Daoy (cell line): ENCODE data around the gene BTN3A1. TPM values are rescaled to one million over a fixed set of nuclear protein-coding genes. Genes with fewer than 3 reads are reported as not detected.
A peak's percentile ranks its signal among the peaks of the same experiment; 100 is the strongest.
"Not testable (repeated sequence)": the region's sequence is repeated elsewhere in the genome, so short reads cannot be mapped to it uniquely, and the experiment has no call there.

Experiments used
- DNase-seq: peaks from one replicate; pipeline ENCODE4 v3.0.0-alpha.2; 2015; ENCODE audit warnings: low read depth
- total RNA-seq: library from RNA; depleted of rRNA; stranded (reverse); fragments of >200 nt; shearing (Covaris generic); gene quantifications from 2 replicates; pipeline ENCODE4 v1.2.3, GENCODE V29; 2014; rRNA removed

The BTN3A1 gene
- total RNA-seq, result 10.3 and 16.1 TPM in 2 replicates

- peak; percentile 84 for DNase-seq
Observed at GRCh38 chr6:26401987-26402658, at the start of gene BTN3A1. BTN3A1 (plus strand) TSS chr6:26402275; CDS start chr6:26405564, 3,289 bp downstream.

GRCh38 chr6:26352315-26352714, 49.8 kb upstream of the BTN3A1 start:
- no peak for DNase-seq

GRCh38 chr6:26354162-26354561, 47.9 kb upstream of the BTN3A1 start:
- DNase-seq, result no peak

GRCh38 chr6:26355366-26355765, 46.7 kb upstream of the BTN3A1 start:
- DNase-seq, result no peak

GRCh38 chr6:26357543-26357942, 44.5 kb upstream of the BTN3A1 start:
- not testable (repeated sequence) for DNase-seq

GRCh38 chr6:26358511-26358981, 43.5 kb upstream of the BTN3A1 start:
- no peak for DNase-seq

- no peak for DNase-seq
Observed at GRCh38 chr6:26359765-26360164, 42.3 kb upstream of the BTN3A1 start.

GRCh38 chr6:26360451-26361416, 41.3 kb upstream of the BTN3A1 start:
- DNase-seq, result no peak

- DNase-seq, result no peak
Observed at GRCh38 chr6:26361544-26361943, 40.5 kb upstream of the BTN3A1 start.

GRCh38 chr6:26362093-26362835, 39.8 kb upstream of the BTN3A1 start:
- DNase-seq, result no peak

GRCh38 chr6:26362836-26363220, 39.2 kb upstream of the BTN3A1 start:
- DNase-seq, result no peak

- peak; percentile 36 for DNase-seq
Observed at GRCh38 chr6:26363882-26364701, 38.0 kb upstream of the BTN3A1 start.

GRCh38 chr6:26365633-26365995, 36.5 kb upstream of the BTN3A1 start:
- no peak for DNase-seq

GRCh38 chr6:26366504-26366903, 35.6 kb upstream of the BTN3A1 start:
- no peak for DNase-seq

- DNase-seq, result no peak
Observed at GRCh38 chr6:26367114-26367513, 35.0 kb upstream of the BTN3A1 start.

- DNase-seq, result not testable (repeated sequence)
Observed at GRCh38 chr6:26371813-26372212, 30.3 kb upstream of the BTN3A1 start.

- DNase-seq, result no peak
Observed at GRCh38 chr6:26372308-26373144, 29.5 kb upstream of the BTN3A1 start.

- DNase-seq, result no peak
Observed at GRCh38 chr6:26375270-26375669, 26.8 kb upstream of the BTN3A1 start.

- DNase-seq, result no peak
Observed at GRCh38 chr6:26377719-26378118, 24.4 kb upstream of the BTN3A1 start.

GRCh38 chr6:26378143-26378542, 23.9 kb upstream of the BTN3A1 start:
- DNase-seq, result not testable (repeated sequence)
